ENCODE measurements around the gene MEIS2.

GRCh38 chr15:36960947-36961227 lies 139.5 kb downstream of the MEIS2 start:
- TF ChIP-seq CTCF (IDR thresholded peaks at IDR 0.05; ENCODE audit: insufficient read depth, low read length) (no peak), GABPA (IDR thresholded peaks at IDR 0.05; ENCODE audit: low read depth) (no peak), POLR2AphosphoS5 (IDR thresholded peaks at IDR 0.05; ENCODE audit: low read depth) (no peak), REST (IDR thresholded peaks at IDR 0.05; ENCODE audit: insufficient replicate concordance, low read depth) (no peak)
